IMR-90 (cell line): ENCODE measurements around the gene TMPRSS5. TPM values are rescaled to one million over a fixed set of nuclear protein-coding genes. Genes with fewer than 3 reads are reported as not detected.
A peak's percentile ranks its signal among the peaks of the same experiment; 100 is the strongest.

Source experiments
- ATAC-seq: fragments of 200-7000 bp; cut with Tn5 transposase; 2 replicates; pipeline ENCODE4 v1.9.1; 2020; ENCODE audit warnings: low read depth, mild to moderate bottlenecking, moderate library complexity
- BruUV-seq: library from RNA; stranded (reverse); fragments of 400-500 nt; replicated peaks from 2 replicates; lab custom pipeline; 2021; lab: Mats Ljungman, UMichigan
- CTCF ChIA-PET: fragments of 300-600 bp; formaldehyde crosslinking; extraction: SDS; loops from one replicate; lab custom pipeline; 2021; ENCODE audit warnings: antibody characterized with exemption; lab: Yijun Ruan, JAX
- POLR2A ChIA-PET: fragments of 300-600 bp; sonication (Branson Sonifier 250); formaldehyde crosslinking; loops from one replicate; lab custom pipeline; 2022; ENCODE audit warnings: antibody characterized with exemption; ENCODE audit not compliant: unreplicated experiment; lab: Charles Lee
- DNase-seq: peaks from one replicate; pipeline ENCODE4 v3.0.0; 2013
- H2AFZ ChIP-seq: replicated peaks from 2 replicates; pipeline ENCODE3; 2013; ENCODE audit warnings: low read length, mild to moderate bottlenecking; ENCODE audit not compliant: poor library complexity
- H2AK5ac ChIP-seq: 2 replicates; pipeline ENCODE4 v1.6.1; 2013; ENCODE audit warnings: low read depth, low read length, inconsistent platforms
- H2AK9ac ChIP-seq: replicated peaks from 2 replicates; pipeline ENCODE3; 2013; ENCODE audit warnings: mild to moderate bottlenecking, low read depth, low read length, moderate library complexity; ENCODE audit not compliant: poor library complexity
- H2BK120ac ChIP-seq: 2 replicates; pipeline ENCODE4 v1.6.1; 2013; ENCODE audit warnings: low read depth, low read length, inconsistent platforms
- H2BK15ac ChIP-seq: 3 replicates; pipeline ENCODE4 v1.6.1; 2013; ENCODE audit warnings: low read depth, low read length, inconsistent platforms
- H2BK20ac ChIP-seq: 2 replicates; pipeline ENCODE4 v1.6.1; 2013; ENCODE audit warnings: low read depth, mild to moderate bottlenecking, inconsistent platforms, low read length, moderate library complexity
- H2BK5ac ChIP-seq: 2 replicates; pipeline ENCODE4 v1.6.1; 2013; ENCODE audit warnings: mild to moderate bottlenecking, low read depth, low read length, inconsistent platforms; ENCODE audit not compliant: poor library complexity, severe bottlenecking
- H3K14ac ChIP-seq: replicated peaks from 2 replicates; pipeline ENCODE4 v1.6.1; 2013; ENCODE audit warnings: low read depth, low read length, inconsistent platforms
- H3K18ac ChIP-seq: 2 replicates; pipeline ENCODE4 v1.6.1; 2013; ENCODE audit warnings: low read depth, low read length, control low read depth
- H3K23ac ChIP-seq: 2 replicates; pipeline ENCODE4 v1.6.1; 2013; ENCODE audit warnings: low read depth, low read length, inconsistent platforms
- H3K27ac ChIP-seq: 2 replicates; pipeline ENCODE4 v1.5.1; 2013; ENCODE audit warnings: mild to moderate bottlenecking, control low read depth, low read length; ENCODE audit not compliant: insufficient read depth
- H3K27me3 ChIP-seq: 2 replicates; pipeline ENCODE4 v1.6.1; 2013; ENCODE audit warnings: low read length; ENCODE audit not compliant: control insufficient read depth, insufficient read depth
- H3K36me3 ChIP-seq: 2 replicates; pipeline ENCODE4 v1.6.1; 2013; ENCODE audit warnings: low read length, mixed read lengths; ENCODE audit not compliant: control insufficient read depth, insufficient read depth
- H3K4ac ChIP-seq: 2 replicates; pipeline ENCODE4 v1.6.1; 2013; ENCODE audit warnings: low read depth, low read length, inconsistent platforms
- H3K4me1 ChIP-seq: 2 replicates; pipeline ENCODE4 v1.6.1; 2013; ENCODE audit warnings: low read length, mixed read lengths; ENCODE audit not compliant: control insufficient read depth, insufficient read depth
- H3K4me2 ChIP-seq: 2 replicates; pipeline ENCODE4 v1.6.1; 2013; ENCODE audit warnings: low read depth, mild to moderate bottlenecking, control low read depth, low read length, moderate library complexity
- H3K4me3 ChIP-seq: 2 replicates; pipeline ENCODE4 v1.5.1; 2013; ENCODE audit warnings: low read depth, mild to moderate bottlenecking, control low read depth, low read length, moderate library complexity; ENCODE audit not compliant: insufficient read depth
- H3K56ac ChIP-seq: 2 replicates; pipeline ENCODE4 v1.6.1; 2013; ENCODE audit warnings: low read length, inconsistent platforms; ENCODE audit not compliant: insufficient read depth; ENCODE audit errors: extremely low read depth
- H3K79me1 ChIP-seq, 2 experiments: 2 replicates each; pipeline ENCODE4 v1.6.1; 2013; ENCODE audit warnings: low read length in 2 of 2, inconsistent platforms in 1 of 2, low read depth in 1 of 2
- H3K9ac ChIP-seq: 2 replicates; pipeline ENCODE4 v1.6.1; 2013; ENCODE audit warnings: low read depth, low read length, control low read depth
- H3K9me1 ChIP-seq: 2 replicates; pipeline ENCODE4 v1.6.1; 2013; ENCODE audit warnings: low read length, inconsistent platforms; ENCODE audit not compliant: insufficient read depth
- H3K9me3 ChIP-seq: 2 replicates; pipeline ENCODE4 v1.6.1; 2013; ENCODE audit warnings: low read length; ENCODE audit not compliant: control insufficient read depth, insufficient read depth
- H4K20me1 ChIP-seq: 2 replicates; pipeline ENCODE4 v1.6.1; 2013; ENCODE audit warnings: low read length, inconsistent platforms; ENCODE audit not compliant: insufficient read depth
- H4K5ac ChIP-seq: 2 replicates; pipeline ENCODE4 v1.6.1; 2013; ENCODE audit warnings: mild to moderate bottlenecking, low read depth, low read length, control low read depth
- H4K8ac ChIP-seq, 2 experiments: 2 replicates each; pipeline ENCODE4 v1.6.1; 2013; ENCODE audit warnings: low read depth in 2 of 2, low read length in 2 of 2, control low read depth in 1 of 2, inconsistent platforms in 1 of 2
- H4K91ac ChIP-seq: 2 replicates; pipeline ENCODE4 v1.6.1; 2013; ENCODE audit warnings: low read depth, low read length, inconsistent platforms; ENCODE audit not compliant: insufficient read depth
- CEBPB ChIP-seq: IDR thresholded peaks from 2 replicates; pipeline ENCODE4 v1.6.1; 2012; ENCODE audit warnings: low read depth, low read length, improper control_type of control experiment
- MAFK ChIP-seq: IDR thresholded peaks from 2 replicates; pipeline ENCODE4 v1.6.1; 2012; ENCODE audit warnings: low read depth, low read length, improper control_type of control experiment
- MXI1 ChIP-seq: IDR thresholded peaks from 2 replicates; pipeline ENCODE4 v1.6.1; 2012; ENCODE audit warnings: low read depth, mild to moderate bottlenecking, low read length, moderate library complexity, borderline replicate concordance
- RCOR1 ChIP-seq: IDR thresholded peaks from 2 replicates; pipeline ENCODE4 v1.6.1; 2012; ENCODE audit warnings: mild to moderate bottlenecking, low read length, improper control_type of control experiment; ENCODE audit not compliant: insufficient replicate concordance
- WGBS, 2 experiments: methylation state at CpG; one replicate each; pipeline versions ENCODE4 v1.1.5 to v1.1.7; 2013; ENCODE audit warnings: missing lambda C conversion rate in 2 of 2; ENCODE audit not compliant: insufficient read length in 1 of 2; ENCODE audit errors: extremely low coverage in 2 of 2; 5-methylcytosine and 5-hydroxymethylcytosine counted together
- dilution Hi-C: fragments of 300-500 bp; cut with HindIII; formaldehyde crosslinking; loops from one replicate; pipeline ENCODE4 v1.14.3; 2018; ENCODE audit warnings: low sequenced_read_pairs; ENCODE audit not compliant: unreplicated experiment
- in situ Hi-C: fragments of 300-500 bp; cut with MboI; formaldehyde crosslinking; loops from 3 replicates; pipeline ENCODE4 v1.14.3; 2019; ENCODE audit warnings: low sequenced_read_pairs, inconsistent platforms, mixed read lengths
- intact Hi-C: fragments of 100-400 bp; cut with micrococcal nuclease; formaldehyde crosslinking; loops from 2 replicates; pipeline ENCODE4 v1.10.0; 2022
- polyA plus RNA-seq, 3 experiments: library from polyadenylated mRNA; depleted of rRNA; stranded (reverse); fragments of >200 nt; gene quantifications; 2 replicates each; pipeline ENCODE4 v1.2.3, GENCODE V29; 2012; ENCODE audit warnings: low replicate concordance in 1 of 3
- total RNA-seq: library from RNA; depleted of rRNA; stranded (reverse); fragments of >200 nt; gene quantifications from 2 replicates; pipeline ENCODE4 v1.2.3, GENCODE V29; 2012
- TF ChIP-seq, protein P1 (sequence below): fragments of 150-350 bp; IDR thresholded peaks from 2 replicates; pipeline ENCODE4 v1.6.1; 2017; ENCODE audit warnings: mild to moderate bottlenecking, antibody characterized with exemption, low read length, low read depth
- TF ChIP-seq, protein P2 (sequence below): fragments of 150-350 bp; IDR thresholded peaks from 2 replicates; pipeline ENCODE4 v1.6.1; 2016; ENCODE audit warnings: low read depth, mild to moderate bottlenecking, low read length, moderate library complexity, borderline replicate concordance

The TMPRSS5 gene
- total and polyA plus RNA-seq, 2 of the 4 experiments (the other 2 are of a cell fraction) = under 0.01 to 0.24 TPM

DNA sequence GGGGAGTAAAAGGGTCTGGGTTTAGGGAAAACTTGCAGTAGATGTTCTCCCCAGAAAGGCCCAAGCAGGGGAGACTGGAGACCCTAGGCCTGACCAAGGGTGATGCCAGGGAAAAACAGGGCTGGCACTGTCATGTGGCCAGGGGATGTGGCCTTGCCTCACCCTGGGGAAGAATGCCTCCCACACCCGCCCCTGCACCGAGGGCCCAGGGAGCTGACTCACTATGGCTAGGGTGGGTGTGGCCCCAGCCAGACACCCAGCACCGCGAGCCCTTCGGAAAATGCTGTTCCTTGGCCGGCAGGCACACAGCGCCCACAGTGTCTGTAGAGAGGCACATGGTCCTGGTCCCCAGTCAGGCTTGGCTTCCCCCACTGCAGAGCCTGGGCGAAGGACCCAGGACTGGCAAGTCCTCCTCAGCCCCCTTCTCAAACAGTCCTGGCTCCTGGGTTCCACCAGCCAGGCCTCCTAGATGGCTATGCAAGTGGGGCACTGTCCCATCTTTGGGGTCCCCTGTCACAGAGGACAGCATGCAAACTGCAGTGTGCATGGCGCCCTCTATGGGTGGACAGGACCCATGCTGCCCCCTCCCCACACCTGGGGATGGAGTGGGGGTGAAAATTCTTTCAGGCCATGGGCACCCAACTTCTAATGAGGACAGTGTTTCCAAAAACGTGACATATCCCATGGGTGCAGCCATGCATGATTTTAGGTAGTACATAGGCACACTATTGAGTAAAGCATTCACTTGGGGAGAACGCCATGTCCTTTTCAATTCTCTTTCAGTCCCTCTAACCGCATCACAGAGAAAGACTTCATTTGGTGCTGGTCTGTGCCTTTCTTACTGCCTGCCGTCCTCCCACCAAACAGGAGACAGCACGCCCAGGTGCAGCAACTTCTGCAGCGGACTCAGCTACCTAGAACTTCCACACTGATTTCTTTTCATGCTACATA lies 15.2 kb downstream of the TMPRSS5 start:
- Histone ChIP-seq H2AK9ac (peak overlapping the region; percentile 65), H3K9me1 (peaks cover 9% of the 10 kb centered on the region; the same call in 1 of the 2 replicates), H3K56ac (no peak overlapping the region; the same call in 1 of the 2 replicates), H3K23ac (no peak overlapping the region), H2BK15ac (no peak overlapping the region), H3K18ac (no peak overlapping the region), H4K5ac (no peak overlapping the region), H3K9ac (no peak overlapping the region), H3K4me2 (no peak overlapping the region), H4K91ac (peak overlapping the region; percentile 26), H4K8ac (no peak overlapping the region), H2AK5ac (0 out of 2 replicates have a peak overlapping the region, but pooled peaks have one; percentile 16), H3K4ac (peak overlapping the region; percentile 79), H3K27me3 (no peaks in the 10 kb centered on the region), H3K27ac (no peak overlapping the region), H2BK120ac (0 out of 2 replicates have a peak overlapping the region, but pooled peaks have one; percentile 60), H3K9me3 (no peaks in the 10 kb centered on the region), H3K14ac (no peak overlapping the region), H3K79me1 (no peaks in the 10 kb centered on the region), H3K4me1 (no peaks in the 10 kb centered on the region), H3K36me3 (no peaks in the 10 kb centered on the region), H3K4me3 (no peak overlapping the region), H2AFZ (peak overlapping the region; percentile 80), H4K20me1 (no peaks in the 10 kb centered on the region), H2BK5ac (no peak overlapping the region), H2BK20ac (no peak overlapping the region)
- peak; percentile 85 for ATAC-seq
- TF ChIP-seq, protein P1, sequence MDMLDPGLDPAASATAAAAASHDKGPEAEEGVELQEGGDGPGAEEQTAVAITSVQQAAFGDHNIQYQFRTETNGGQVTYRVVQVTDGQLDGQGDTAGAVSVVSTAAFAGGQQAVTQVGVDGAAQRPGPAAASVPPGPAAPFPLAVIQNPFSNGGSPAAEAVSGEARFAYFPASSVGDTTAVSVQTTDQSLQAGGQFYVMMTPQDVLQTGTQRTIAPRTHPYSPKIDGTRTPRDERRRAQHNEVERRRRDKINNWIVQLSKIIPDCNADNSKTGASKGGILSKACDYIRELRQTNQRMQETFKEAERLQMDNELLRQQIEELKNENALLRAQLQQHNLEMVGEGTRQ = peak; percentile 35; the same call in 1 of the 2 replicates
- TF ChIP-seq CEBPB = peak; percentile 11; the same call in 1 of the 2 replicates
- TF ChIP-seq, protein P2, sequence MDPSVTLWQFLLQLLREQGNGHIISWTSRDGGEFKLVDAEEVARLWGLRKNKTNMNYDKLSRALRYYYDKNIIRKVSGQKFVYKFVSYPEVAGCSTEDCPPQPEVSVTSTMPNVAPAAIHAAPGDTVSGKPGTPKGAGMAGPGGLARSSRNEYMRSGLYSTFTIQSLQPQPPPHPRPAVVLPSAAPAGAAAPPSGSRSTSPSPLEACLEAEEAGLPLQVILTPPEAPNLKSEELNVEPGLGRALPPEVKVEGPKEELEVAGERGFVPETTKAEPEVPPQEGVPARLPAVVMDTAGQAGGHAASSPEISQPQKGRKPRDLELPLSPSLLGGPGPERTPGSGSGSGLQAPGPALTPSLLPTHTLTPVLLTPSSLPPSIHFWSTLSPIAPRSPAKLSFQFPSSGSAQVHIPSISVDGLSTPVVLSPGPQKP = no peak
- no peak for TF ChIP-seq MAFK
- no peak for TF ChIP-seq MXI1
- no peak for TF ChIP-seq RCOR1
- WGBS, 2 experiments = 93% methylated on average over 3 of the region's 15 CpGs; no CpG with 5 or more reads in 1 of the 2 experiments
- ChIA-PET POLR2A (no interaction called here), CTCF (interaction anchor here (0.9 to 1.5 kb wide), 3 partner anchors 15 to 137 kb away, joined by 3 to 5 read pairs (median 3); no protein-coding TSS in a partner anchor)
- in situ Hi-C loops (no loop called here), intact Hi-C loops (no loop called here), dilution Hi-C loops (no loop called here)
- DNase-seq = peak; percentile 32
- no TSS peak for BruUV-seq
